NCI-H1694 treated with DMSO at 0.1 percent for 48 hours (cell line): ENCODE data around the gene GPRC5C.

ENCODE experiments used
- DNase-seq: peaks from one replicate; lab custom pipeline; 2025; lab: John Stamatoyannopoulos, UW

Gene GPRC5C

GRCh38 chr17:74407384-74407783 lies 24.5 kb upstream of the GPRC5C start:
- no peak for DNase-seq

- no peak for DNase-seq
These were observed 23.6 kb upstream of the GPRC5C start for GRCh38 chr17:74408262-74408661.

GRCh38 chr17:74408815-74409214 lies 23.1 kb upstream of the GPRC5C start:
- DNase-seq, result no peak

GRCh38 chr17:74410001-74410443 lies 21.9 kb upstream of the GPRC5C start:
- no peak for DNase-seq

GRCh38 chr17:74412581-74412980 lies 19.3 kb upstream of the GPRC5C start:
- no peak for DNase-seq

GRCh38 chr17:74413491-74413890 lies 18.4 kb upstream of the GPRC5C start:
- DNase-seq, result no peak

- DNase-seq, result no peak
These were observed 17.4 kb upstream of the GPRC5C start for GRCh38 chr17:74414510-74414909.

GRCh38 chr17:74415608-74416396 lies 16.1 kb upstream of the GPRC5C start:
- no peak for DNase-seq

- no peak for DNase-seq
These were observed 14.5 kb upstream of the GPRC5C start for GRCh38 chr17:74417178-74418045.

- DNase-seq, result no peak
These were observed 11.9 kb upstream of the GPRC5C start for GRCh38 chr17:74419928-74420411.

GRCh38 chr17:74424117-74424516 lies 7.8 kb upstream of the GPRC5C start:
- no peak for DNase-seq

- DNase-seq, result no peak
These were observed 7.2 kb upstream of the GPRC5C start for GRCh38 chr17:74424657-74425056.

GRCh38 chr17:74426551-74427047 lies 5.3 kb upstream of the GPRC5C start:
- no peak for DNase-seq

GRCh38 chr17:74427048-74427762 lies 4.7 kb upstream of the GPRC5C start:
- peak; percentile 89 for DNase-seq

- no peak for DNase-seq
These were observed 4.1 kb upstream of the GPRC5C start for GRCh38 chr17:74427763-74428153.

GRCh38 chr17:74429604-74430384 lies 2.1 kb upstream of the GPRC5C start:
- DNase-seq, result no peak

GRCh38 chr17:74430385-74430705 lies 1.5 kb upstream of the GPRC5C start:
- DNase-seq, result no peak

- DNase-seq, result peak; percentile 46
These were observed 951 bp upstream of the GPRC5C start for GRCh38 chr17:74430706-74431567.

GRCh38 chr17:74432424-74432690 lies 469 bp downstream of the GPRC5C start:
- DNase-seq, result no peak

GRCh38 chr17:74432766-74433391 lies 991 bp downstream of the GPRC5C start:
- DNase-seq, result no peak
